Stromal cell of bone marrow (primary cell): Measurements from ENCODE around the gene CDKN1B.

Experiments used
- DNase-seq: peaks from one replicate; pipeline ENCODE4 v3.0.0-alpha.2; 2012; ENCODE audit warnings: low read depth

CDKN1B gene

GRCh38 chr12:12701457-12701856 is 15.7 kb upstream of the CDKN1B start:
- DNase-seq, result no peak

- DNase-seq, result peak; percentile 88
Observed at GRCh38 chr12:12704593-12705230, 12.5 kb upstream of the CDKN1B start.

DNA sequence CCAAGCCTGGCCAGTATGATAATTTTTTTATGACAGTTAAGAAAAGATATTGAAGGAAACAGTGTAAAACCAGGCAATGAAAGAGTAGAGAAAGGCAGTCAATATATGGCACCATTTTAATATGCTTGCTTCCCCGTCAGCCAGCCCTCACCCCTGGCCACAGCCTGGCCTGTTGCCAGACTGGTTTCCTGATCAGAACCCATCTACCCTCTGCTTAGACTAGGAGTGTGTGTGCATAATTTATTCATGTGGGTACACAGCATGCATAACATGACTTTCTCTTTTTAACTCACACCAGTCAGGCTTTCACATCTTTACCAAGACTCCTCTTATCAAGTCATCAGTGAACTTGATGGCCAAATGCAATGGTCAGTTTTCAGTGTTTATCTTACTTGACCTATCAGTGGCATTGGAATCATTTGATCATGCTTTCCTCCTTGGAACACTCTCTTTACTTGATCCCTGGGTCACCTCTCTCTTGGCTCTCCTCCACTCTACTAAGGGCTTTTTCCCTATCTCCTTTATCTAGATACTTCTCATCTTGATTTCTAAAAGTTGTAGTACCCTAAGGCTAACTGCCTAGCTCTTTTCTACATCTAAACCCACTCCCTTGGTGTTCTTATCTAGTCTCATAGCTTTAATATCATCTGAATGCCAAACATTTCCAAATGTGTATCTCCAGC is 11.2 kb upstream of the CDKN1B start:
- DNase-seq, result no peak

DNA sequence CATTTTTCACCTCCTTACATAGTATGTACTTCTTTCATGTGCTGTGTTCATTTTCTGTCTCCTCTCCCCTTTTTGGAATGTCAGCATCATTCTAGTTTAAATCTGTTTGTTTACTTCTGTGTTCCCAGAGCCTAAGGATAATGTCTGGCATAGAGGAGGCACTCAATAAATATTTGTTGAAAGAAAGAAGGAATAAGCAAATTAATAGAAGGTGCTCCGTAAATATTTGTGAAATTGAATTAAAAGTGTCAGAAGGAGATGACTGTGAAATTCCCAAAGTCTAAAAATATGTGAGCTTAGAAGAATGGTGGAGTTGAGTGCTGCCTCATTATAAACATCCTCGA is 3.3 kb upstream of the CDKN1B start:
- DNase-seq, result no peak

- no peak for DNase-seq
Observed at GRCh38 chr12:12714276-12715021, 2.7 kb upstream of the CDKN1B start.

GRCh38 chr12:12715128-12715458 is 2.1 kb upstream of the CDKN1B start:
- no peak for DNase-seq

DNA sequence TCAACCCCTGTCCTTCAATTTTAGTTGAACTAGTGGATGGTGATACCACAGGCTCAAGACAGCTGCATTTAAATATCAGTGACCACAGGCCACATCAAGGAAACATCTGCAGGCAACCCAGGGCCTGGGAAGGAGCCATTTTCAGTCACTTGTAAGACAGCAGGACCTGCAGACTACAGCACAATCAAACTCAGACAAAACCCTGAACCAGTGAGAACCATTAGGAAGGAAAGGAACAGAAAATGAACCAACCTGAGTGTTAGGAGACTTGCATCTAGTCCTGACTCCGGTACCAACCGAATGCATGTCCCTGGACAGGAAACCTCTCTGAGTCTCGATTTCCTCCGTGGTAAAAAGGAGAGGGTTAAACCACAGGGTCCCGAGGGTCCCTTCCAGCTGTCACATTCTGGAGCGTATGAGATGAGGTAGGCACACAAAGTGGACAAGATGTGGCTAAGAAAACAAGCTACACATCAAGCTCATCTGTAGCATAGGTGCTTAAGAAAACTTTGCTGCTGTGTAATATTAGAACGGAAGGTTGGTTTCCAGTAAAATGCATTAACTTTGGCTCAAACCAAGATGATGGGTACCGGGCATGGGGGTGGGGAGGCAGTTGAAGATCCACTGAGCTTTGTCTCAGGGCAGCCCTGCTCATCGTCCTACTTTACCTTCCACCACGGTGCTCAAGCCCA is 1.6 kb upstream of the CDKN1B start:
- DNase-seq, result no peak

DNA sequence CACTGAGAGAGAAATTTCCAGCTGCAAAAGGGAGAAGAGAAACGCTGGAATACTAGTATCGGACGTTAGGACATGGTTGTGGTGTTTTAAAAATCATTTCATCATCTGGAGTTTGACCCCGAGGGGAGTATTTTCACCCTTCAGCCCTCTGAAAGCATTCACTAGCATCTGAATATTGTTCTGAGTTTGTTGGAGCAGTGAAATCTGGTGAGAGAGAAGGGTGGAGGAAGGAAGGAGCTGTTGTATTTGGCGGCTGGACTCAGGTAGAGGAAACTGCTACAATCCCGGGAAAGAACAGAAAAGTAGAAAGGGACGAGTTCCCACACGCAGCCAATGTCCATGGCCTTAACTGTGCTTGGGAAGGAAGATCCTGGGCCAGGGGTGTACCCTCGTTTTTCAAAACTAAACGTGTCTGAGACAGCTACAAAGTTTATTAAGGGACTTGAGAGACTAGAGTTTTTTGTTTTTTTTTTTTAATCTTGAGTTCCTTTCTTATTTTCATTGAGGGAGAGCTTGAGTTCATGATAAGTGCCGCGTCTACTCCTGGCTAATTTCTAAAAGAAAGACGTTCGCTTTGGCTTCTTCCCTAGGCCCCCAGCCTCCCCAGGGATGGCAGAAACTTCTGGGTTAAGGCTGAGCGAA is 896 bp upstream of the CDKN1B start:
- no peak for DNase-seq

GRCh38 chr12:12717586-12718380 is 615 bp downstream of the CDKN1B start:
- DNase-seq, result no peak

GRCh38 chr12:12718381-12718759 is 1.2 kb downstream of the CDKN1B start:
- DNase-seq, result no peak

GRCh38 chr12:12718853-12719252 is 1.7 kb downstream of the CDKN1B start:
- DNase-seq, result no peak

DNA sequence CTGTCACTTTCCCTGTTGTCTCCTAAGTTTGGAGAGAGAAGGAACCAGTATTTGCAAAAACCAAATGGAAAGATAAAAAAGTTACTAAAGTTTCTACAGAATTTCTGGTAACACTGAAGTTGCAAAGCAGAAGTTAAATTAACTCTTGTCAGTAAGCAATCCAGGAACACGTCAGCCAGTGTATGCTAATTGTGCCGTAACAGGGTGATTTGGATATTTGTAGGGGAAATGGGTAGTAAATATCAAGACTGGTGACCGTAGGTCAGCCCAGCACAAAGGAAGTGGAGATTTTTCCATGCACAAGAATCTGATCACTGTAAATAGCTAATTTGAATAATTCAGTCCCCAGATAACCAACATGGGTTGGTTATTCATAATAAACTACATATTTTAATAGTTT is 2.3 kb downstream of the CDKN1B start:
- DNase-seq, result no peak

GRCh38 chr12:12720052-12720451 is 2.9 kb downstream of the CDKN1B start:
- DNase-seq, result no peak

DNA sequence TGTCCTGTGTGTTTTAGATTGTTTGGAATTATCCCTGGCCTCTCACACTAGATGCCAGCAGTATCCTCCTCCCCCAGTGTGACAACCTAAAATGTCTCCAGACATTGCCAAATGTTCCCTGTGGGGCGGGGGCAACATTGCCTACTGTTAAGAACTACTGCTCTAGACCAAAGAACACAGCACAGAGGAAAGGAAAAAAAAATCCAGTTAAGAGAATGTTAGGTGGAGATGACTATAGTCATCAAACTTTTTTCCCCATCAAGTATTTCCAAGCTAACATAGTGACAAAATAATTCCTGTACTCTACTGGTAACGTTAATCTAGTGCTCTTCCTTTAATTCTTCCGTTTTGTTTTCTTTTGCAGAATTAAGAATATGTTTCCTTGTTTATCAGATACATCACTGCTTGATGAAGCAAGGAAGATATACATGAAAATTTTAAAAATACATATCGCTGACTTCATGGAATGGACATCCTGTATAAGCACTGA is 3.5 kb downstream of the CDKN1B start:
- no peak for DNase-seq

DNA sequence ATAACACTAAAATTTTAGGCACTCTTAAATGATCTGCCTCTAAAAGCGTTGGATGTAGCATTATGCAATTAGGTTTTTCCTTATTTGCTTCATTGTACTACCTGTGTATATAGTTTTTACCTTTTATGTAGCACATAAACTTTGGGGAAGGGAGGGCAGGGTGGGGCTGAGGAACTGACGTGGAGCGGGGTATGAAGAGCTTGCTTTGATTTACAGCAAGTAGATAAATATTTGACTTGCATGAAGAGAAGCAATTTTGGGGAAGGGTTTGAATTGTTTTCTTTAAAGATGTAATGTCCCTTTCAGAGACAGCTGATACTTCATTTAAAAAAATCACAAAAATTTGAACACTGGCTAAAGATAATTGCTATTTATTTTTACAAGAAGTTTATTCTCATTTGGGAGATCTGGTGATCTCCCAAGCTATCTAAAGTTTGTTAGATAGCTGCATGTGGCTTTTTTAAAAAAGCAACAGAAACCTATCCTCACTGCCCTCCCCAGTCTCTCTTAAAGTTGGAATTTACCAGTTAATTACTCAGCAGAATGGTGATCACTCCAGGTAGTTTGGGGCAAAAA is 4.1 kb downstream of the CDKN1B start:
- no peak for DNase-seq

- DNase-seq, result no peak
Observed at GRCh38 chr12:12721814-12722434, 4.8 kb downstream of the CDKN1B start.

DNA sequence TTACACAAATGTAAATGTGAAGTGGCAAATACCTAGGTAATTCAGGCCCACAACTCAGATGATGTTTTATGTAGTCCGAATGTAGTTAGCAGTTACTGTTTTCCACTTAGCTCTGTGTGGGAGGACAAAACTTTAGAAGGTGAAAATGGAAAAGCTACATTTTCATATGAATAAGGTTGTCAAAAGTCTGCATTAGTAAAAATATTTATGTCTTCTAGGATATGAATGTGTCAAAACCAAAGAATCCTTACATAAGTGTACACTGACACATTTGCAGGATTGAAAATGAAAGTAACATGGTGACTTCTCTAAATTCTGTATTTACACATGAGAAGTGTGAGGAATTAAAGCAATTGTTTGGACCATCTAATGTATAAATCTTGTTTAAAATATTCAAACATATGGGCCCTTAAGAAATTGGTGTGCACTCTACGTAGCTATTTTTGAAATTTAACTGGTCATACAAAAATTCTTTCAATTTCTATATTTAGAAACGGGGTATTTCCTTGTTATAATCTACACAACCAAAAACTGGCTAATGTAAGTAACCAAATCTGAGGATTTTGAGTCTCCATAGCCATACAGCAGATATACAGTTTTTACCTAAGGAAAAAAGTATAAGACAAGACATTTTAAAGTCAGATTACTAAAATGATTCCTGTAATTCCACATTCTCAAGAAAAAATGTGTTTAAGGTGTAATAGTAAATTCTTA is 5.4 kb downstream of the CDKN1B start:
- DNase-seq, result no peak

- no peak for DNase-seq
Observed at GRCh38 chr12:12723149-12723680, 6.0 kb downstream of the CDKN1B start.

GRCh38 chr12:12723681-12724420 is 6.7 kb downstream of the CDKN1B start:
- DNase-seq, result no peak
